ENCODE data around the gene ARHGAP25. TPM values are rescaled to one million over a fixed set of nuclear protein-coding genes. Genes with fewer than 3 reads are reported as not detected.
A peak's percentile ranks its signal among the peaks of the same experiment; 100 is the strongest.

The ARHGAP25 gene
- total RNA-seq, 2 donors from 2014 or later: 3.7 to 7.0 TPM

DNA sequence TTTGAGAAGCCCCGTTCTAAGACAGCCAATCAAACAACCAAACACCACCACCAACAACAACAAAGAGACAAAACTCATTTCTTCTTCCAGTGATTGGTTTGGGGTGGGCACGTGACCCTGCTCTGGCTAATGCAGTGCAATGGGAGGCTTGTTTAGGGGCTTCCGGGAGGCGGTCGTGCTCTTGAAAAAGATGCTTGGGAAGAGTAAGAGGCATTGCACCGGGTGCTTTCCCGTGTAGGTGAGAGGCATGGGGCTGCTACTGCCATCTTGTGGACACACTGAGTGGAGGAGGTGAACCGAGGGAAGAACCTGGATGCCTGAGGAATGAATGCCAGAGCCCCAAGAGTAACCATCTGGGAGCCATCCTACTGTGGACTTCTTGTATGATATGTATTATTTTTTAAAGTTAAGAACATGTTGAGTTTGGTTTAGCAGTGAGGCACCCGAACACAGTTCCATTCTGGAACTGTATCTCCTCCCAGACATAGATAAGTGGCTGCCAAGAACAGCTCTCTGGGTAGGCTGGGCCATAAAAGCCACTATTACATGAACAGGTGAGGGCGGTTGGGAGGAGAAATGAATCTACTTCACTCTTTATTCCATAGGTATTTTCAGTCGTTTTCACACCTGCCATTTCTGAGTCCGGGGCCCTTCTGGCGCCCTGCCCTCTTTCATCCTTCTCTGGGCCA, 19.1 kb upstream of the ARHGAP25 start:
- ATAC-seq: peak; percentile 85
- intact Hi-C loops (cut with DNase I, micrococcal nuclease): loop anchor here in 1 of 2 donors (10.0 kb wide), 1 partner anchor 251 kb away; the partner anchor contains the start of genes APLF and FBXO48
- peak; percentile 53 to 73 for DNase-seq

DNA sequence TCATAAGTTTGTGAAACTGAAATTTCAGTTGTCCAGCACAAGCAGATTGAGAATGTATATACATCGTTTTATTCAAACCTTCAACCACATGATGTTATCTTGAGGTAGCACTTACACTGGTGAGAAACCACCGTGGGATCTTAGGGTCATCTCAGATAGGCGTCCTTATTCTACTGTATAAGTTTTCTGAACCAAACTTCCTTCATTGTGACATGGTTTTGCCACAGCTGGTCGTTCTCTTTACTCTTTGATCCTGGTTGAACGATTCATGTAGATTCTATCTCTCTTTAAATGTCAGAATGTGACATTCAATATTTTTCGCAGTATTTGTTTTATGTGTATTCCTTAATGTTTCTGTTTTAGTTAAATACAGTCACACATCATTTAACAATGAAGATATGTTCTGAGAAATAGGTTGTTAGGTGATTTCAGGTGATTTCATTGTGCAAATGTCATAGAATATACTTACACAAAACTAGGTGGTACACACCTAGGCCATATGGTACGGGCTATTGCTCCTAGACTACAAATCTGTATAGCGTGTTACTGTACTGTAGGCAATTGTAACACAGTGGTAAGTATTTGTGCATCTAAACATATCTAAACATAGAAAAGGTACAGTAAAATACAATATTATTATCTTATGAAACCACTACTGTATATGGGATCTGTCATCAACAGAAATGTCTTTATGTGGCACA, 17.9 kb upstream of the ARHGAP25 start:
- no peak for DNase-seq
- intact Hi-C loops (cut with DNase I, micrococcal nuclease): loop anchor here in 1 of 2 donors (10.0 kb wide), 1 partner anchor 252 kb away; the partner anchor contains the start of genes APLF and FBXO48
- ATAC-seq: no peak

DNA sequence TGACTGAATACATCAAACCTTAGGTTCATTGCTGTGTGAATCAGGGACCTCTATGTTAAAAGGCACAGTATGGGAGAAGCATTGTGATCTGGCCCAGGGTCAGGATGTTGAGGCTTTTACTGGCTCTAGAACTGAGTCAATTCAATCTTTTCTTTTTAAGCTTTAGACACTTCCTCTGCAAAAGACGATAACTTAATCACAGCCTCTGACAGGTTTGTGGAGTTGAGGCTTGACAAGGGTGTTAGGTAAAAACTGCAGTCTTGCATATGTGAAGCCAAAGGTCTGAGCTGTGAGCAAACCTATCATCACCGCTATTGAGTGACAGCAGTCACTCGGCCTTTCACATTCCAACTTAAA, 17.3 kb upstream of the ARHGAP25 start:
- no peak for ATAC-seq
- no peak for DNase-seq
- intact Hi-C loops (cut with DNase I, micrococcal nuclease): loop anchor here in 1 of 2 donors (10.0 kb wide), 1 partner anchor 252 kb away; the partner anchor contains the start of genes APLF and FBXO48

DNA sequence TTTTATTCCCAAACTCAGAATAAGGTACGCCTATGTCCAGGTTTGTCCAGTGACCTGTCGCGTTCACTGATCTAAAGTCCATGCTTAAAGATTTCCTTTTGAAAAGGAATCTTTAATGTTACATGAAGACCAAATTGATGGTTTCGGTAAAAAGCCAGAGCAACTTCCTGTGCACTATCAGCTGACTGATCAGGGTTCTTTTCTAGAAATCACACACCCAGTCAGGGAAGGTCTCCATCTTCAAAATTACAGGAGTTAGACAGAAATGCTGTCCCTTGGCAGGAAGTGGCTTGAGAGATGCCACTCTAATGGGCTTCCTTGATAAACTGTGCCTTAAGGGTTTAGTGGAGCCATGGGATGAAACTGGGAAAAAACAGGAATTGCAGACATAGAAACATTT, 14.7 kb upstream of the ARHGAP25 start:
- no peak for DNase-seq
- no peak for ATAC-seq
- intact Hi-C loops (cut with DNase I, micrococcal nuclease): loop anchor here in 1 of 2 donors (10.0 kb wide), 1 partner anchor 255 kb away; the partner anchor contains the start of genes APLF and FBXO48

DNA sequence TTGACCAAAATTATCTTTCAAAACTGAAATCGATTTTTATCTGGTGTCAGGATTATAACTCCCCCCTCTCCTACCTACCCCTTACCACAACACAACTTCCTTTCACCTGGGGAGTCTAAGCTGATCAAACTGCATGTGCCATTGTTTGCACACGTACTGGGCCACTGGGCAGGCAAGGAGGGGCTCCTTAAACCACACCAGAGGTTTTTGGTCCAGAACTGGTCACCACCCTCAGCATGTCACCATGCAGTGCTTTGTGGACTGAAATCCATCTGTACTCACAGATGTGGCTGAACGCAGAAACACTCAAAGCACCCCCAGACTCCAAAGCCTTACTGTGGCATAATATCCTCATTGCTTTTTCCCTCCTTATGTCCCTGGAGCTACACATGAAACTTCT, 13.9 kb upstream of the ARHGAP25 start:
- intact Hi-C loops (cut with DNase I, micrococcal nuclease): no loop called here
- no peak for DNase-seq
- no peak for ATAC-seq

DNA sequence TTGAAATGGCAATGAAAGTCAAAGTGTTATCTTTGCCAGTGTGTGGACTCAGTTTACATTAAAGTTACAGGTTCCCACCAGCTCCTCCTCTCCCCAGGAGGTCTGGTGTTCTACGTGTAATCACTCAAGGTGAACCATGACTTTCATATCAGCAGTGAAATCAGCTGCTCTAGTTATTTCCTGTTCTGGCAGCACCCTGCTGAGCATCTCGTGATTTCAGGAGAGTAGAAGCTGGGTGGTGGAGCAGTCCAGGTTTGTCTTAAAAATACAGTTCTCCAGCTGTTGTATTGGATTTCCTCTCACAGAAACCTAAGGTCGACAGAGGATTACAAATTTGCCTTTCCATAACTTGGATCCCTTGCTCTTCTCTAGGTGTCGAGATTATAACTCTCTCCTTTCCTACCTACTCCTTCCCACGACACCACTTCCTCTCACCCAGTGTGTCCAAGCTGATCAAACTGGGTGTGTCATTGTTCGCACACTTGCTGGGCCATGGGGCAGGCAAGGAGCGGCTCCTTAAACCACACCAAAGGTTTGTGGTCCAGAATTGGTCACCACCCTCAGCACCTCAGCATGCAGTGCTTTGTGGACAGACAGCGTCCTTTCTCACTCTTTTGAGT, 13.0 kb upstream of the ARHGAP25 start:
- intact Hi-C loops (cut with DNase I, micrococcal nuclease): no loop called here
- peak; percentile 96 for ATAC-seq
- DNase-seq: peak; percentile 35 to 46

DNA sequence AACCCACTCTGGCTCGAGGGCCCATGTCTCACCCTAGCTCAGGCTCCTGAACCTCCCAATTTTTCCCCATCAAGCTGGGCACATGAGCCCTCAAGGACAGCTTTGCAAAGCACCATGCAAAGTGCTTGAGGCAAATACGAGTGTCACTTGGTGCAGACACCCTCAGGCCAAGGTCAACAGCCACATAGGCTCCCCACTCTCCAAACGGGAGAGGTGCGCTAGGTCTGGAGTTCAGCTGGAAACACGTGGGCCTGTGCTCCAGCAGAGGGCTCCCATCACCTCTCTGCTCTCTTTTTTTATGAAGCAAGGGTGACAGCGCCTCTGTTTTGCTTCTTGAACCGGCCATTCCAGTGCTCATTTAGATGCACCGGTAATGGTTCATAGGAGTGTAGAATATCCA, 11.9 kb upstream of the ARHGAP25 start:
- intact Hi-C loops (cut with DNase I, micrococcal nuclease): no loop called here
- ATAC-seq: no peak
- DNase-seq: no peak

DNA sequence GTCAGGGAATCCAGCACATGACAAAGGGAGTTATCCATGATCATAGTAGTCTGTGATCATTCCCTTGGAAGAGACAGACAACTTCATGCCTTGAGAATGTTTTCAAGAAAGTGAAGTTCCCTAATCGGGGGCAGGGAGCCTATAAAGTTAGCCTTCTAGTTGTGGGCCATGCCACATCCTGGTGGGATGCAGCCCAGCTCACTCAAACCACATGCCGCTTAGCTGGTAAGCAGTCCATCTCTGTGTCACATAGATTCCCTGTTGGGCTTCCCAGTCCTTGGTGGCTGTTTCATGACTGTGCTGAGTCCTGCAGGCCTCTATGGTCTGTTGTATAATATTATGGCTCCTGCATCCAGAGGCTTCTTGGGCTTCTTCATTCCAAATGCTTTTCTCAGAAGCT, 11.4 kb upstream of the ARHGAP25 start:
- ATAC-seq (no peak), DNase-seq (no peak)
- intact Hi-C loops (cut with DNase I, micrococcal nuclease): no loop called here

DNA sequence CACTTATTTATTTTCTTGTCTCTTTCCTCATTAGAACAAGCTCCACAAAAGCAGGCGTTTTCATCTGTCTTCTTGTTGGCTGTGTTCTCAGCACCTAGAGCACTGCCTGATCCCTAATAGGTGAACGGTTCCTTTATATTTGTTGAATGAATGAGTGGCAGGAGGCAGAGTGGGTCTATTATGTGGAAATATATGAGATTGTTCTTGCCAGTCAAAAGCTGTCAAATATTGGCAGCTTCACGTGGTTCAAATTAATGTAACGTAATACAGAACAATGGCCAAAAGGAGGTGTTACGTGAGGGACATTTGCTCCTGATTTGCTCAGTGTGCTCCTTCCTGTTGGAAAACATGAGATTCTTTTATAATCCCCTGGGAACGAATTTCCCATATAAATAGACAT, 8.5 kb upstream of the ARHGAP25 start:
- DNase-seq (no peak), ATAC-seq (no peak)
- intact Hi-C loops (cut with DNase I, micrococcal nuclease): no loop called here

DNA sequence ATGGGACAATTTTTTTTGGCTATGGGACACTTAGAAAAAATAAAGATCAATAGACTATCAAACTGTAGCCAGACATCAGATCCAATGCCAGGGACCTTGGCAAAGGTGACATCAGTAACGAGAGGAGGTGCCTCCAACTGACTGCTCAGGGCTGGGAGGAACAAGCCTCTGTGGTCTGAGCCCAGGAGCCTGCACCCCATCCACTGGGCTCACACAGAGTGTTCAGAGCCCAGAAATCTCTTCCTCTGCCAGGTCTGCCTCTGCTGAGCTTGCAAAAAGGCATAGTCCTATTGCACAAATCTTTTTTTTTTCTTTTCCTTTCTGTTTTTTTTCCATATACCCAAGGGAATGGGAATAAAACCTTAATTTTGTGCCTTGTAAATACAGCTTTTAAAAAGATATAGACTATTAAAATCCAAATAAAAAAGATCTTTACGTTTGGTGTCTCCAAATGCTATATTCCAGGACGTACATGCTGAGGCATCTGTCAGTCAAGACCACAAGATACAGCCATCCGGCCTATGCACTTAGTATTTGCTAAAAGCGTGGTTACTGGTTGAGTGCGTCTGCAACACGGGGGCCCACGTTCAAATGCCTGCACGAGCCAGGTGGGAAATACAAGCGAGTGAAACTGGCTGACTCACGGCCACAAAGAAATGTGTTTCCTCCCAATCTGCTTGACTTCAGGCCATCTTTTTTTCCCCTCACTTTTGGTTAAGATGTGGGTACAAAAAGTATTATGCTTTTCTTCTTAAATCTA, 7.8 kb upstream of the ARHGAP25 start:
- intact Hi-C loops (cut with DNase I, micrococcal nuclease): no loop called here
- DNase-seq (peak; percentile 50 to 53), ATAC-seq (peak; percentile 25)

DNA sequence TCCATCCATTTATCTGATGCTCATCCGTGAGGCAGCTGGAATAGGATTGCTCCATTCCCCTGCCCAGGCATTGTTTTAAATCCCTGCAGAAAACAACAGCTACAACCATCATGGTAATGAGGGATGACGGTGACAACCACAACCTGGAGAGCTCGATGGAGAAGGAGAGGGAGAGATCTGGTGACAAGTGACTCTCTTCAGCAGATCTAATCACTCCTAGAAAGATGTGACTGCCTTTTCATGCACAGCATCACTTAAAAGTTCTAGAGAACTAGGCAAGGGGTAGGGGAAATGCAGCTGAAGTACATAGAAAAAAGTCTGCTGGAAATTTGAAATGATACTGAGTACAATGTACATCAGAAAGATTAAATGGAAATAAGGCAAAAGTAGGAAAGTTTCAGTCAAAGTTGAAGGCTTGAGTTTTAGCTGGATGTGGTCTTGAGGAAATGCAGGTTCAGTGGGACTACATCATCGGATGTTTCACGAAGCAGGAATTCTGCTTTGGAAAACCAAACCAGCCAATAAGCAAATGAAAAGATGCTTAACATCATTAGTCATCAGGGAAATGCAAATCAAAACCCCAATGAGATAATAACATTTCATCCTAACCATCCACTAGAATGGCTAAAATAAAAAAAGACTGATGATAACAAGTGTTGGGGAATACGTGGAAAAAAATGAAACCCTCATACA, 6.8 kb upstream of the ARHGAP25 start:
- DNase-seq (no peak), ATAC-seq (no peak)
- intact Hi-C loops (cut with DNase I, micrococcal nuclease): no loop called here

DNA sequence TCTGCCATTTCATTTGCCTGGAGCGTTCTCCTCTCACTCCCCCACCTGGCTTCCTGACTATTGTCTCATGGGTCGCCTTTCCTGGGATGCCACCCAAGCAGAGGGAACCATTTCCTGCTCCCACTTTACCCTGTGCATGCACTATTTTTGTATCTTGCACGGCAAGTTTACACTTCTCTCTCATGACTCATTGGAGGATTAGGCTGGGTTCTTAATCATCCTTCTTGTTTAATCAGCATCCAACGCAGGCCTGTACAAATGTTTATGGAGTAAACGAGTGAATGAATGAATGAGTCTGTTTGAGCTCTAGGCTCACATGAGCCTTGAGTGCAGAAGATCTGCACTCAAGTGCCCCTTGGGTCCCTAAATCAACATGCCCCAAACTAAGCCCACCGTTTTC, 3.8 kb upstream of the ARHGAP25 start:
- intact Hi-C loops (cut with DNase I, micrococcal nuclease): no loop called here
- ATAC-seq: no peak
- no peak for DNase-seq

DNA sequence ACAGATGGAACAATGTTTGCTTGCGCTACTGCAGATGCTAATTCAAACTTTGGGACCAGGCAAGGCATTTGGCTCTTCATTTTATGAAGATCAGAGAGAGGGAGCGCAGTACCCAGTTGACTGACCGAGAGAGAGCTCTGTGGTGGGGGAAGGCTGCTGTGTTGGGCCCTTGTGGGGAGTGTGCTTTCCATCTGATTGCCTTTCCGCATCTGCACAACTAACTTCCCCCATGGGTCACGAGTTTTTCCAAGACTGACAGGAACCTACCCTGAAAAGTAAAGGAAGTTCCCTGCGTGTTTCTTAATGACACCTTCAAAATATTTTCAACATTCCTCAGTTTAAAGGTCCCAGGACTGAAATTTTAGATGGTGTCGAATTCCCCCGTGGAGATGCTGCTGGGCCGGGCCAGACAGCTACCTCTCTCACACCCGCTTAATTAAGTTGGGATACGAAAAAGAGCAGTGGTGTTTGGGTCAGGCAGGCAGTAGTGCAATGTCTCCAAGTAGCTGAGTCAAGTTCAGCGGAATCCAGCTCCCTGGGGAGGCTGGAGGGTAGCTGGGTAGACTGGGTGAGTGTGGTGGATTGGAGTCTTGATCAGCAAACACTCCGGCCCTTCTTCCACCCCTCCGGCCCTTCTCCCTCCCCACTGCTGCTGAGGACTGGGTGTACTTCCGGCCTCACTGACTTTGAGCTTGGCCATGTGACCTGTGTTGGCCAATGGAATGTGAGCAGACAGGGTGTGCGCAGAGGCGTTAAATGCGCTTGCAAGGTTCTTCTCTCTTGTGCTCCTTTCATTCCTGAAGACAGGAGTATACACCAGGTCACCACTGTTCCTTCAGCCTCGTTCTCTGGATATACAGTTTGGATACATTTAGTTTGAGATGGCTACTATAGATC, 2.3 kb upstream of the ARHGAP25 start:
- DNase-seq (no peak), ATAC-seq (no peak)
- intact Hi-C loops (cut with DNase I, micrococcal nuclease): no loop called here

DNA sequence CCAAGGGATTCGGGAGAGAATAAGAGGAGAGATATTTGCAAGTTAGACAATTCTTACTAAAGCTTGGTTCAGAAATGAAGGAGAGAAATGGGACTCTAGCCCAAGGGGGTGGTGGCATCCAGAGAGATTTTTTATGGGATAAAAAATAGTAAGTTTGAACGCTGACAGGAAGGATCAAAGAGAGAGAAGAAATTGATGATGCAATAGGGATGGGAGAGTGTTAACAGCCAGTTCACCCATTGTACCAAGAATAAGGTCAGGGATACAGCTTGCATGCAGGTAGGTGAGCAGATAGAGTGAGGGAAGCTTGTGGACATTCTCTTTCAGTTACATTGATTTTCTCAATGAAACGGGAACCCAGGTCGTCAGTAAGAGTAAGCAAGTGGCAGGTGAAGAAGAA, 1.2 kb upstream of the ARHGAP25 start:
- ATAC-seq (no peak), DNase-seq (no peak)
- intact Hi-C loops (cut with DNase I, micrococcal nuclease): no loop called here

DNA sequence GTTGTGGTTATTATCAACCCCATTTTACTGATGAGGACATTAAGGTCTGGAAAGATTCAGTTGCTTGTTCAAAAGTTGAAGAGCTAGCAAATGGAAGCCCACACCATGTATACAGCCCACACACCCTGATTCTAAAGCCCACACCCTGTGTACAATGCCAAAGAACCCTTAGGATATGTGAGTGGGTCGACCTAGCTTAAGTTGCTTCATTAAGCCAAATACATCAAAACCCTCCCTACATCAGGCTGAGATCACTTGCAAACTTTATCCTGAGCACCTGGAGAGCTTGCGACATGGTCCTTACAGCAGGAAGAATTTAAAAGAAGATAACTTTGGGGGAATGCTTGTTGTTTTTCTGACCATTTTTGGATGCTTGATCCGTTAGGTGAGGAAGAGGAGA, 435 bp upstream of the ARHGAP25 start:
- intact Hi-C loops (cut with DNase I, micrococcal nuclease): no loop called here
- DNase-seq (no peak), ATAC-seq (no peak)

DNA sequence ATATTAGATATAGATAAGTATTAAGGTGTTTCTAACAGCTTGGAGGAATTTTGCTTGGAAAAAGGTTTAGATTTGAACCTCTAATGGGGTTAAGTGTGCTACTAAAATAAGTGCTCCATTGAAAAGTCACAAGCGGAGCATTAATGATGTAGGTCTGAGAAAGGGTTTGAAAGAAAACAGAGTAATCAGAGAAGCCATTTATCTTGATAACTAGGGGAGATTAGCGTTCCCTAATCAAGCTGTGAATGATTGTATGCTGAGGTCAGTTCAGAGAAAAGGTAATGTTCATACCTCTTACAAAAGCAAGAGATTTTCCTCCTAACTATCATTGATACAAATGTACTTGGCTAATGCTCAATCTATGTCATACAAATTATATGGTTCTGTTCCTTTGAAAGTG, 1.5 kb downstream of the ARHGAP25 start:
- DNase-seq: no peak
- ATAC-seq: no peak
- intact Hi-C loops (cut with DNase I, micrococcal nuclease): no loop called here

DNA sequence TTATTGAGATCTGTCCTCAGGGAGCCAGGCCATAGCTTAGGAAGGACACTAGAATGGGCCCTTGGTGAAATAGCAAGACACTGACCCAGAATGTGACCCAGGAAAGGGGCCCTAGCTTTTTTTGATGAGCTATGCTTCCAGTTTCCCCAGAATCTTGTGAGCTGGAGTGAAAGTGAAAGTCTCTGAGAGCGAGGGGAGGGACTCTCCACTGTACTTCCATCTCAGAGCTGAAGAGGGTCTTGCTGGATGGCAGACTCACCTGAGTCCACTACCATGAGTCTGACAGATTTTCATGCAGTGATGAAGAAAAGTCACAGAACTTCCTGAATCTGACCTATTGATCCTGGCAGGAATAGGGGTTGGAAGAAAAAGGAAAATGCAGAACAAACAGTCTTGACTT, 3.1 kb downstream of the ARHGAP25 start:
- intact Hi-C loops (cut with DNase I, micrococcal nuclease): no loop called here
- ATAC-seq: no peak
- DNase-seq: no peak

All from left colon (tissue), 2 donors.